Activated naive CD4-positive, alpha-beta T cell treated with anti-CD3 and anti-CD28 coated beads, Interleukin-2, amount 10 ng/mL, durations not matched to agents 7 days and 5 days (primary cell): Measurements from ENCODE around the gene SYNDIG1.

ENCODE experiments used
- CTCF ChIA-PET: fragments of 350-600 bp; sonication (Branson Sonifier 250); formaldehyde crosslinking; loops from one replicate; lab custom pipeline; 2021; ENCODE audit warnings: antibody characterized with exemption; lab: Charles Lee
- DNase-seq: peaks from one replicate; pipeline ENCODE4 v3.0.0-alpha.2; 2020
- H3K27ac Mint-ChIP-seq: one replicate; pipeline ENCODE4 v1.8.0; 2021; ENCODE audit warnings: mild to moderate bottlenecking, moderate library complexity, mixed read lengths
- H3K27me3 Mint-ChIP-seq: one replicate; pipeline ENCODE4 v1.8.0; 2021; ENCODE audit warnings: mild to moderate bottlenecking, mixed read lengths
- H3K36me3 Mint-ChIP-seq: one replicate; pipeline ENCODE4 v1.8.0; 2021; ENCODE audit warnings: mixed read lengths
- H3K4me1 Mint-ChIP-seq: one replicate; pipeline ENCODE4 v1.8.0; 2021; ENCODE audit warnings: mixed read lengths
- H3K4me3 Mint-ChIP-seq: one replicate; pipeline ENCODE4 v1.8.0; 2021; ENCODE audit warnings: mild to moderate bottlenecking, moderate library complexity, mixed read lengths
- H3K9me3 Mint-ChIP-seq: one replicate; pipeline ENCODE4 v1.8.0; 2021; ENCODE audit warnings: mixed read lengths

SYNDIG1 gene

DNA sequence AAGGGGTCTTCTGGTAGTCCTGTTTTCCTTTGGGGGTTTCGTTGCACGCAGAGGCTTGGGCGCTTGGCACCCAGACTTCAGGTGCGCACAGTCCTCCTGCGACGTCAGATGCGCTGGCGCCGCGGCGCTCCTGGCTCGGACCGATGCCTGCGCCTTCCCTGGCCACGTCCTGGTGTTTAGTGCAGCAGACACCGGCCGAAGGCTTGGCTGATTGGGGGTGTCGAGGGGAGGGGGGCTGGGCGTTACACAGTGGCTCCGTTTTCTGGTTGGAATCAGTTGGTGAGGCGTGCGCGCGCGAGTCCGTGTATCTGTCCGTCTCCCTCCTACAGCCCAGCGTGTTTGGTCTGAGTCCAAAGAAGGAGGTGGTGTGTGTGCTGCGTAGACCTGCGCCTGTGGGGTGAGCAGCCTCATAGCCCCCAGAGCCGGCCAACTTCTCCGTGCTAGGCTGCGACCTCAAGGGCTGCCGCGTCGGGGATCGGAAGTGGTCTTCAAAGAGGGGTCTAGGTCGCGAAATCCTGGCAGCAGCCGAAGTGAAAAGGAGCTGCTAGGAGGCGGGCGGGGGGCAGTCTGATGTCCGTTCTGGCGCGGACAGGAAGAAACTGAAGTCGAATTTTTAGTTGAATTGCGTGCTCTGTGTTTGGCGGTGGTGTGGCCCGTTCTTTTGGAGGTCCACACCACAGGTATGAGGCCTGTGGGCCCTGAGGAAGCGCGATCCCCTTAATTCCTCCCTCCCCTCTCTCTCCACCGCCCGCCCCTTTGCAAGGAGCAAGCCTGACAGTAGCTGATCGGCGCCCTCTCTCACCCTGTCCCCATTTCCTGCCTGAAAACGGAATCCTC lies 1.5 kb downstream of the SYNDIG1 start:
- H3K4me1 Mint-ChIP-seq = peaks cover 11% of the 10 kb centered on the region
- no peaks in the 10 kb centered on the region for H3K9me3 Mint-ChIP-seq
- no peak overlapping the region for H3K27ac Mint-ChIP-seq
- no peak overlapping the region for H3K4me3 Mint-ChIP-seq
- no peak for DNase-seq
- peaks cover 86% of the 10 kb centered on the region for H3K27me3 Mint-ChIP-seq
- CTCF ChIA-PET = no interaction called here
- H3K36me3 Mint-ChIP-seq = no peaks in the 10 kb centered on the region

DNA sequence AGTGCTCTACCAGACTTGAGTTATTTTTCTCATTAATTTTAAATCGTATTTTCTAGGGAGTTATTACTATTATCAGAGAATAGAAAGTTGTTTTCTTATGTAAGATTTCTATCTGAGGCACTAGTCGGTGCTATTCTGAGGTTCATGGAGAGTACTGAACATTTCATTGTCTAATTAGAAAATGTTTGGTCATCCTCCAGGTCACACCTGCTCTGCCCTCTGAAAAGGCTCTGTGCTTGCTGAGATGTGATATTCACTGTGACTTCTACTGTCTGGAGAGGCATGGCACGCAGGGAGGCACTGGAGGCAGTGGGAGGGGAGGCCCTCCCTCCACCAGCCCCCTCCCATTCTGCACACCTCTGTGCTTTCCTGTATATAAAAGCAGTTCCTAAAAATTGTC lies 3.0 kb downstream of the SYNDIG1 start:
- H3K36me3 Mint-ChIP-seq = no peaks in the 10 kb centered on the region
- H3K9me3 Mint-ChIP-seq = no peaks in the 10 kb centered on the region
- peaks cover 76% of the 10 kb centered on the region for H3K27me3 Mint-ChIP-seq
- H3K4me1 Mint-ChIP-seq = peaks cover 11% of the 10 kb centered on the region
- no peak overlapping the region for H3K27ac Mint-ChIP-seq
- CTCF ChIA-PET = no interaction called here
- H3K4me3 Mint-ChIP-seq = no peak overlapping the region
- no peak for DNase-seq

DNA sequence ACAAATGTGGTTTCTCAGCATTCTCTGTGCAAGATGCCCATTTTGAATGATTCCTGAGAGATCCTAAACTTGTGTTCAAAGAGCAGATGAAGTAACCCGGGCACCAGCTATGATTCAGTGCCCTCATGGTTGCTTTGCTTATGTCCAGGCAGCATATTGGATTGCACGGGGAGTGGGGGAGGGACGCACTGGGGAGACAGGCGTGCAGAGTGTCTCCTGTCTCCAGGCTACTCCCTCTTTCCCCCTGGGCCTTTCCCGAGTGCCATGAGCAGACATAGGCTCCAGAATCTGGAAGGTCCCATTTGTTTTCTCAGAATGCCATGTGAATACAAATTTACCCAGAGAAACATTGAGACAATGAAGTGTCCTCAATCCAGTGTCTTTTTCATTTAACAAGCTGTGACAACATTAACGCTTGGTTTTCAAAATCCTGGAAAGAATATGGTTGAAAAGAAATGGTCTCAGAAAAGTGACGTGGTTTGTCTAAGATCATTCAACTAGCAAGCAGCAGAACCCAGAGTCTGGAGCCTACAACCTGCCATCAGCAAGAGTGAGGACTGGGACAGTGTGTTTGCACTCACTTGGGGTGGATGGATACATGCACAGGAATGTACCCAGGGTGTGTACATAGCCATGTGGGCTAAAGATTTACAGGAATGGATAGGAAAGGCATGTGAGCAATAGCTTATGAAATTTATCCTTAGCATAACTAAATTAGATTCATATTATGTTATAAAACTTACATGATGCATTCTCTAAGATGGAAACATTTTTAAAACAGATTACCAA lies 4.2 kb downstream of the SYNDIG1 start:
- Mint-ChIP-seq H3K4me3 (no peak overlapping the region), H3K36me3 (no peaks in the 10 kb centered on the region), H3K27me3 (peaks cover 64% of the 10 kb centered on the region), H3K27ac (no peak overlapping the region), H3K9me3 (no peaks in the 10 kb centered on the region), H3K4me1 (peaks cover 11% of the 10 kb centered on the region)
- CTCF ChIA-PET = no interaction called here
- DNase-seq = no peak

DNA sequence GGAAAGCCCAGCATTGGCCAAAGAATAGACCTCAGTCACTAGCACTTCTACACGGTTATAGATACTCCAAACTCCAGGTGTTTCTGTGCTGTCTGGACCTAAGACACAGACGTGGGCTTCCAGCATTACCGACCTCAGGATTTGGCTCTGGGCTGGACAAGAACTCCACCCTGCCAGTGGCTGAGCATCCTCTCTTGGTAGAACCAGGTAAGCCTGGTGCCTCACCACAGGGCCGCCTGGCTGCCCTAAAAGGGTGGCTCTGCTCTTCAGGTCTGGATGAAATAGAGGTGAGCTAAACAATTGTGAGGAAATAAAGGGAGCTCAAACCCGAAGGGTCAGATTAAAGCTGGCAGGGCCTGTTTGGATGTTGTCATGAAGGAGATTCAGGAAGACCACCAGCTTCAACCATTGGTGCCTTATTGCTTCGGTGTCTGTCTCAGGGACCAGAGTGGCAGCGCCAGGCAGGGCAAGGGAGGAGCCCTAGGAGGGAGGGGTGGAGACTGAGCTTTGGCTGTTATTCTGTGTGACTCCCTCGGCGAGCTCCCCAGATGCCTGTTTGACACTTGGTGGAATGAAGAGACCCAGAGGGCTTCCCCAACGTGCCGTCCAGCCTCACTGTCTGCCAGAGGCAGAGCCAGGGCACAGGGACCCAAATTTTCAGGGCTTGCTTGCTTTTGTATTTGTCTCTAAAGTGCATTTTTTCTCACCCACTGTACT lies 8.6 kb downstream of the SYNDIG1 start:
- Mint-ChIP-seq H3K4me1 (no peaks in the 10 kb centered on the region), H3K9me3 (no peaks in the 10 kb centered on the region), H3K4me3 (no peak overlapping the region), H3K27ac (no peak overlapping the region), H3K27me3 (peaks cover 22% of the 10 kb centered on the region), H3K36me3 (no peaks in the 10 kb centered on the region)
- no peak for DNase-seq
- CTCF ChIA-PET = no interaction called here

DNA sequence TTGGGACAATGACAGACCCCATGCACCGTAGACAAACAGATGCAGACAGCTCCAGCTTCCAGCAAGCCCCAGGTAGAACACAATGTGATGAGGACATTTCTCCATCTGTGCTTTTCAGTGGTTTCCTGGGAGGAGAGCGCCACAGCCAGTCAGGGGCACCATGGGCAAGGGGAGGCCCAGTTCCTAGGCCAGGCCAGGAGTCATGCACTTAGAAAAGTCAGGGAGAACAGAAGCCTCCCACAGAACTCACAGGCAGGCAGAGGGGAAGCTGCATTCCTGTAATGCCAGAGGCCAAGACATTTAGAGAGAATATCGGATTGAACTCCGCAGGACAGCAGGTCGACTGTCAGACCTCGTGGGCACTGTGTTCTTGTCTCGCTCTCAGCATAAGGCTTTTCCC lies 9.2 kb downstream of the SYNDIG1 start:
- Mint-ChIP-seq H3K4me3 (no peak overlapping the region), H3K27ac (no peak overlapping the region), H3K4me1 (no peaks in the 10 kb centered on the region), H3K36me3 (no peaks in the 10 kb centered on the region), H3K27me3 (peaks cover 17% of the 10 kb centered on the region), H3K9me3 (no peaks in the 10 kb centered on the region)
- CTCF ChIA-PET = no interaction called here
- DNase-seq = no peak

DNA sequence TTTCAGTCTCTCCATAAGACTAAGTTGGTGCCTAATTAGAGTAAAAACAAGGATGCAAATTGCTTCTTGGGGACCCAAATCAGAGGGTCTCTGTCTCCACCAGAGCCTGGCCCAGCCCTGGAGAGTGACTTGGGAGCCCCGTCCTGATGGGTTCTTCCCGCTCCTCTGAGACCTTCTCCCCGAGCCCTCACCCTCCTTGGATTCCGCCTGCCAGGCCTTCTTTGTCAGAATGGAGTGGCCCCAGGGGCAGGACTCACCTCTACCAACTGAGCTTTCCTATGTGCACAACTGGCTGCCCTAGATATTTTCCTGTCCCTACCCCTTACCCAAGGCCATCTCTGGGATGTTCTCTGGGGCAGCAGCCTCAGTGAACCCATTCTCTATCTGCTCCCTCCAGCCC lies 9.7 kb downstream of the SYNDIG1 start:
- Mint-ChIP-seq H3K4me1 (no peaks in the 10 kb centered on the region), H3K4me3 (no peak overlapping the region), H3K27me3 (peaks cover 13% of the 10 kb centered on the region), H3K9me3 (no peaks in the 10 kb centered on the region), H3K27ac (no peak overlapping the region), H3K36me3 (no peaks in the 10 kb centered on the region)
- DNase-seq = no peak
- CTCF ChIA-PET = no interaction called here

DNA sequence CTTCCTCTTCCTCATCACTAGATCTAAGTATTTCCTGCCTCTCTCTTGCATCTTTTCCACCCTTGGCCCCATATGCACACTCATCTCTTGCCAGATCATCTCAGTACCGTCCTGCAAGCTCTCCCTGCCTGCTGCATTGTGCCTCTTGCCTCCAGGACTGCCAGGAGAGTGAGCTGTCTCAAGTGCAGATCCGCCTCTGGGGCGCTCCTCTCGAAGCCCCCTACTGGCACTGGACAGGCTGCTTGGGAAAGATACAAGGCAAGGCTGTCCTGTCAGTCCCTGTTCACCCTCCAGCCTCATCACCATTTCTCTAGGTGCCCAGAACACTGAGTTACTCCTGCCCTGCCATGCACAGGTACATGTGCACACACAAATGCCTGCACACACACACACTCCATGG lies 10.2 kb downstream of the SYNDIG1 start:
- Mint-ChIP-seq H3K27me3 (peaks cover 11% of the 10 kb centered on the region), H3K27ac (no peak overlapping the region), H3K4me1 (no peaks in the 10 kb centered on the region), H3K4me3 (no peak overlapping the region), H3K9me3 (no peaks in the 10 kb centered on the region), H3K36me3 (no peaks in the 10 kb centered on the region)
- DNase-seq = no peak
- CTCF ChIA-PET = no interaction called here

DNA sequence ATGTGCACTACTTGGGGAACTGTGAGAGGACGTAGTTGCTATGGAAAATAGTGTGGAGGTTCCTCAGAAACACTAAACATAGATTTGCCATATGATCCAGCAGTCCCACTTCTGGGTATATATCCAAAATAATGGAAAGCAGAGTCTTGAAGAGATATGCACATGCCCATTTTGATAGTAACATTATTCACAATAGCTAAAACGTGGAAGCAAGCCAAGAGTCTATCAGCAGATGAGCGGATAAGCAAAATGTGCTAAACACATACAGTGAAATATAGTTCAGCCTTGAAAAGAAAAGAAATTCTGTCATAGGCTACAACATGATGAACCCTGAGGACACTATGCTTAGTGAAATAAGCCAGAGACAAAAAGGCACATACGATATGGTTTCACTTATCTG lies 11.1 kb downstream of the SYNDIG1 start:
- Mint-ChIP-seq H3K27ac (no peak overlapping the region), H3K27me3 (peaks cover 5% of the 10 kb centered on the region), H3K36me3 (no peaks in the 10 kb centered on the region), H3K9me3 (no peaks in the 10 kb centered on the region), H3K4me3 (no peak overlapping the region), H3K4me1 (no peaks in the 10 kb centered on the region)
- CTCF ChIA-PET = no interaction called here
- no peak for DNase-seq

DNA sequence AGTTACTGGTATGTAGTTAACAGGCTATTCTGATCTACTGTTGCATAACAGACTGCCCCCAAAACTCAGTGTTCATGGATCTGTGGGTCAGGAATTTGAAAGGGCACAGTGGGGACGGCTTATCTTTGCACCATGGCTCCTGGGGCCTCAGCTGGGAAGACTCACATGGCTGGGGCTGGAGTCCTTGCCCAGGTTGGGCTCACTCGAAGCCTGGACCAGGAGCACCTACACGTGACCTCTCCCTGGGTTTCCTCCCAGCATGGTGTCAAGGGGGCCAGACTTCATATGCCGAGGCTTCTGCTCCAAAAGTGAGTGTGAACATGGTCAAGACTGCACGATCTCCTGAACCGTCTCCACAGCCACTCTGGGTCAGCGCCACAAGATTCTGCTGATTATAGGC lies 11.7 kb downstream of the SYNDIG1 start:
- DNase-seq = no peak
- H3K9me3 Mint-ChIP-seq = no peaks in the 10 kb centered on the region
- CTCF ChIA-PET = no interaction called here
- H3K27me3 Mint-ChIP-seq = peaks cover 5% of the 10 kb centered on the region
- no peak overlapping the region for H3K27ac Mint-ChIP-seq
- H3K4me3 Mint-ChIP-seq = no peak overlapping the region
- peaks cover 4% of the 10 kb centered on the region for H3K4me1 Mint-ChIP-seq
- H3K36me3 Mint-ChIP-seq = no peaks in the 10 kb centered on the region

DNA sequence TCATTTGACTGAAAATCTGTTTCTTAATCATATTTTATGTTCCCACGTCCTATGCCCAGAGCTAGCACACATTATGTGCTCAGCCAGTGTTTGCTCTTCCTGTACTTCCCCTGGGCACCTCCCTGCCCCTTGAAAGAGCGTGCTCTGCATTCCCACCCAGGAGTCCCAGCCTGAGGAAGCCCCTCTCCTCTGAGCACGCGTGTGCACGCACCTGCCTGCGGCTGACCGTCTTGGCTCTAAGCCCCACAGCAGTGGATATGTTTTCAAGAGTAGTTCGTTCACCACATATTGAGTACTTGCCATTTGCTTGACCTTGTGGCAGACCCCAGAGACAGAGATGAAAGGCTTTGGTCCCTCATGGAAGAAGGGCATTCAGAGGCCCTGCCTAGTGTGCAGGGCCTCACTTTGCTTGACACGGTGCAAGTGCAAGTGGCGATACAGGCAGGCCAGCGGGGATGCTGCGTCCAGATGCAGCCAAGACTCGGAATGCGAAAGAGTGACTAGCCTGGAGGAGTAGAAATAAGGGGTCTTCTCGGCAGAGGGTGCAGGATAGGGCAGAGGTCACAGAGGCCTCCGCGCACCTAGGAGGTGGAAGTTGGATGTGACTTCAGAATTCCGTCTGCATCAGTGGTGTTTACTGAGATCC lies 14.1 kb downstream of the SYNDIG1 start:
- peaks cover 4% of the 10 kb centered on the region for H3K4me1 Mint-ChIP-seq
- H3K36me3 Mint-ChIP-seq = no peaks in the 10 kb centered on the region
- H3K4me3 Mint-ChIP-seq = no peak overlapping the region
- CTCF ChIA-PET = no interaction called here
- no peaks in the 10 kb centered on the region for H3K27me3 Mint-ChIP-seq
- DNase-seq = no peak
- no peaks in the 10 kb centered on the region for H3K9me3 Mint-ChIP-seq
- no peak overlapping the region for H3K27ac Mint-ChIP-seq

DNA sequence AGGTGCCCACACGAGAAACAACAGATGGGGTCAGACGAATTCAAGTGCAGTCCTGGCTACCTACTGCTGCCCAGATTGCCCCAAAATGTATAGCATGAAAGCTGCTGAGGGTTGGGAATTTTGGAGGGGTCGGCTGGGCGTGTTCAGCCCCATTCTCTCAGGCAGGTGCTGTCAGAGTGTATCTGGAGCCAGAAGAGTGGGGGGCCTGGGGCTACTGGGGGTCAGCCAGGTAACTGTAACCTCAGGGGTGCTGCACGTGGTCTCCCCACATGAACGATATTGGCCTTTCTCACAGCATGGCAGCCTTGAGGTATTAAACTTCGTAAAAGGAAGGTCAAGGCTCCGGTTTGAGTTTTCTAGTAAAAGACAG lies 14.6 kb downstream of the SYNDIG1 start:
- Mint-ChIP-seq H3K4me1 (peaks cover 4% of the 10 kb centered on the region), H3K9me3 (no peaks in the 10 kb centered on the region), H3K27ac (no peak overlapping the region), H3K4me3 (no peak overlapping the region), H3K27me3 (no peaks in the 10 kb centered on the region), H3K36me3 (no peaks in the 10 kb centered on the region)
- DNase-seq = no peak
- CTCF ChIA-PET = no interaction called here

DNA sequence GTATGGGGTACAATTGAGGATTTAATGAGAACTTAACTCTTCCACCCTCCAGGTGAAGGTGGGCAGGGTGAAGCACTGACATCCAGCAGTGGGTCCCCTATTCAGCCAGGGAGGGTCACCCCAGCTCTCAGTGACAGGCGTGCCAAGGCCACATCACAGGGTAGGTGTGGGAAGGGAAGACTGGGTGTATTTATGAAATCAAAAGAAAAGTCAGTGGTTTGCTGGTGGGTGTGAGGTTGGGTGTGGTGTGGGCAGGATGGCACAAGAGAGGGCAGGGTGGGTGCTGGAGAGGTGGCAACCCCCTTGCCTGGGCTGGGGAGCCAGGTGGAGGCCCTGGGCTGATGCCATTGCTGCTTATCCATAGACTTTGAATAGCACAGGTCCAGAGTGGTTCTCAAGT lies 16.6 kb downstream of the SYNDIG1 start:
- Mint-ChIP-seq H3K36me3 (no peaks in the 10 kb centered on the region), H3K4me3 (no peak overlapping the region), H3K27me3 (no peaks in the 10 kb centered on the region), H3K4me1 (peaks cover 4% of the 10 kb centered on the region), H3K9me3 (no peaks in the 10 kb centered on the region), H3K27ac (no peak overlapping the region)
- DNase-seq = no peak
- CTCF ChIA-PET = no interaction called here

DNA sequence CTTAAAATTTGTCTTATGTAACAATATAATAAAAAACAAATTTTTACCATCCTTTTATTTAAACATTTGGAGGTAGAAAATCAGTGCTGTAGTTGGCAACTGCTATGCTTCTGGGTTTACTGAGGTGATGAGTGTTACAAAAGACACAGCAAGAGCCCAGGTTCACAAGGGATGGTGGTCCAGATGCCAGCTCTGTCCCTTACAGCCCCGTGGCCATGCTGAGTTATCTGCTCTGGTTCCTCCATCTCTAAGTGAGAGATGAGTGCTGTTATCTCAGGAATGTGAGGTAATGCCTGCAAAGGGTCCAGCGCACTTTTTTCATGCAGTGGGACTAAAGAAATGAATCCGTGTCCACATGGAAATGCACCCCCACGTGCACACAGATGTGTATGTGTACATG lies 17.8 kb downstream of the SYNDIG1 start:
- CTCF ChIA-PET = no interaction called here
- Mint-ChIP-seq H3K27ac (no peak overlapping the region), H3K9me3 (no peaks in the 10 kb centered on the region), H3K36me3 (no peaks in the 10 kb centered on the region), H3K4me3 (no peak overlapping the region), H3K27me3 (no peaks in the 10 kb centered on the region), H3K4me1 (peaks cover 4% of the 10 kb centered on the region)
- DNase-seq = no peak

DNA sequence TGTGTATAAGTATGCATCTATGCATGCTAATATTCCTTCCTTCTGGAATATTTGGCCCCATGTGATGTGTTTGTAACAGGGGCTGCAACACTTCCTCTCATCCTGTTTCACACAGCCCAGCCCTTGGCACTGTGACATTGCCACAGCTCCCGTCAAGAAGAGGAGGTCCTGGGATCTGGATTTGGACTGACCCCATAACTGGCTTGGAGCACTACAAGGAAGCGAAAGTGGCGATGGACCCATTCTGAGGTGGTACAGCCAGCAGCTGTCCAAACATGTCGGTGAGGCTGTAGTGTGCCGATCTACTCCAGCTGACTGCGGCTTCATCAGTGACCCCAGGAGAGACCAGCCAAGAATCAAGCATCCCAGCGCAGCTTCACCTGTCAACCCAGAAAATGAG lies 18.2 kb downstream of the SYNDIG1 start:
- no peaks in the 10 kb centered on the region for H3K27me3 Mint-ChIP-seq
- no peak overlapping the region for H3K27ac Mint-ChIP-seq
- H3K36me3 Mint-ChIP-seq = no peaks in the 10 kb centered on the region
- H3K4me3 Mint-ChIP-seq = no peak overlapping the region
- CTCF ChIA-PET = no interaction called here
- H3K4me1 Mint-ChIP-seq = peaks cover 4% of the 10 kb centered on the region
- no peaks in the 10 kb centered on the region for H3K9me3 Mint-ChIP-seq
- no peak for DNase-seq
